ENCODE measurements around the gene PFKFB4.

The PFKFB4 gene

DNA sequence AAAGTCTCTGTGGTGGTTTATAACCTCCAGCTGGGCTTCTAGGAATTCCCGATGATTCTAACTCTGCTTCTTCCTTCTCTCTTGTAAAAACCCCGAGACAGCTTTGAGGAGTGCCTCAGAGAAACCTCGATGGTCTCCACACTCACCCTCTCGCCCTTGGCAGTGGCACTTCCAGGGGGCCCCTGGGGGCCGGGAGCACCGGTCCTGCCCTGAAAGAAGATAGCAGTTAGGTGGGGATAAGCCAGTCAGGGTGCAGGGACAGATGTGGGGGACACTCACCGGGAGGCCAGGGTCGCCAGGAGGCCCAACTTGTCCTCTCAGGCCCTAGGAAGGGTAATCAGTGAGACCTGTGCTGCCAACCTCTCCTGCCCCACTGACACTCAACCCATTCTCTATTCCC lies 28.8 kb upstream of the PFKFB4 start:
- DNase-seq (ENCODE audit: low spot score): no peak

DNA sequence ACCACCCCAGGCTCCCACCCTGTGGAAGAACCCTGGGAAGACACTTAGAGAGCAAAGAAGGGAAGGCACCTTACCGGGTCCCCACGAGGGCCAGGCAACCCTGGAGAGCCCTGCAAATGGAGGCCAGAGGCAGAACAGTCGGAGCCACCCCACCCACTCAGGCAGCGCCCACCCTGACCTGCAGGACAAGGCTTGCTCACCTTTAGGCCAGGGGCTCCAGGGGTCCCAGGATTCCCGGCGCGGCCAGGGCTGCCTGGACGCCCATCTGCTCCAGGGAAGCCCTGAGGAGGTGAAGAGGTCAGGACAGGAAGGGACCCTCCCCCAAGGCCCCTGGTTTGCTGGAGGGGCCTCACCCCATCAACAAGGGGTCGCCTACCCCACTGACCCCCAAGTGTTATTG lies 28.2 kb upstream of the PFKFB4 start:
- no peak for DNase-seq (ENCODE audit: low spot score)

DNA sequence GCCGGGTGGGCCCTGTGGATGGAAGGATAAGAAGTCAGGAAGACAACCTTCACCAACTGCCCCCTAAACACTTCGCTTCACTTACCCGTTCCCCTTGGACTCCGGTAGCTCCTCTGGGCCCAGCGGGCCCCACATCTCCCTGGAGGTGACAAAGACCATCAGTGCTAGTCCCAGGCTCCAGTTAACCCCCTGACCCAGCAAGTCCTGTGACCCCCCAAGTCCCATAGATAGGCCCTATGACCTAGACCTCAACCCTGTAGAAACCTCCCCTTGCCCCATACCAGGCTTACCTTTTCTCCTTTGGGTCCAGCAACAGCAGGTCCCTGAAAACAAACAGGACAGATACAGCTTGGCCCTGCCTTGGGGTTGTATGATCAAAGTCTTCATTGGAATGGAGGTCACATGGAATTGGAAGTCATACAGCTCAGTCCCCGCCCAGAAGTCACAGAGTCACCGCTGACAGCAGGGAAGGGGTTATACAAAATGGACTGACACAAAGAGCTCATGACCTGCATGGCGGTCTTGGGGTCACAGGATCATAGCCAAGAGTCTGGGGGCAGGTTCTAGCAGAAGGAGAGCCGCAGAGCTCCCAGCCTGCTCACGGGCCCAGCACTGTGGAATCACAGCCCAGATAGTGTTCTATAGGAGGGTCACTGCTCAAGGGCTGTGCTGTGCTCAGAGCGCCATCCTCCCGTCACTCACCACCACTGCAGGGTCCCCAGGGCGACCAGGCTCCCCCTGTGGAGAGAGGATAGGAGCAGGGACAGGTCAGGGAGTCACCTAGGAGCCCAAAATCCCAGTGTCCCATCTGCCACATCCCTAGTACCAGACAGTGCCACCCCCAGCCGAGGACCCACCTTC lies 25.2 kb upstream of the PFKFB4 start:
- DNase-seq (ENCODE audit: low spot score): no peak

- no peak for DNase-seq (ENCODE audit: low spot score)
Measured at GRCh38 chr3:48576647-48577046, 20.0 kb upstream of the PFKFB4 start.

- no peak for DNase-seq (ENCODE audit: low spot score)
Measured at GRCh38 chr3:48575366-48575765, 18.8 kb upstream of the PFKFB4 start.

DNA sequence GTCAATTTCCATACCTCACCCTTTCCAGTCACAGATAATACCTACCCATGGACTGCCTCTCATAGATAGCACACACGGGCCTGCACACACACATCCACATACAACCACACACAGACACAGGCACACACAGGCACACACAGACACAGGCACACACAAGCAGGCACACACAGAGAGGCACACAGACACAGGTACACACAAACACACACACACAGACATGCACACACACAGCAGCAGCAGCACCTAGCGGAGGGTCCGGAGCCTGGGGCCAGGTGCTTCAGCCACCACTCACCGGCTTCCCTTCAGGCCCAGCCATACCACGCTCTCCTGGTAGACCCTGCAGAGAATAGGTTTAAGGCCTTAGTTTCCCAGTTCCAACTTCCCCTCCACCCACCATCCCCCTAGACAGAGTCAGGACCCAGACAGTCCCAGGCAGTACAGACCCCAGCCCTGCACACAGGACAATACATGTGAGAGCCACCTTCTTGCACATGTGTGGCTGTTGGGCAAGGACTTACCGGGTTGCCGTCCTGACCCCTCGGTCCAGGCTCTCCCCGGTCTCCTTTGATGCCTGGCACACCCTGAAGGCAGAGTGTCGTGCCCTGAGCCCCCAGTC lies 17.5 kb upstream of the PFKFB4 start:
- DNase-seq (ENCODE audit: low spot score): no peak

DNA sequence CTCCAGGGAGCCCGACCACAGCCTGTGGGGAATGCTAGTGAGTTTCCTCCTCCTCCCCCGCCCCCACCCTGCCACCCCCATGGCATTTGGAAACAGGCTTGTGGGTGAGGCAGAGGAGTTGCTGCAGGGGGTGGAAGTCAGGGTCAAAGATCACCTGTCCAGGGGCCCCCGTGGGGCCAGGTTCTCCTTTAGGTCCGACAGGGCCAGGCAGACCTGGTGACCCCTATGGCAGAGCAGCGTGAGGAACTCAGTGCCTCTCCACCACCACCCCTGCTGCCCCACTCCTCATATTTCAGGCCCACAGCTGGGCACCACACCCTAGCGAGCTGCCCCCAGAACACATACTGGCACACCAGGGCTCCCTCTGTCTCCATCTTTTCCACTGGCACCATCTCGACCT lies 15.9 kb upstream of the PFKFB4 start:
- DNase-seq (ENCODE audit: low spot score): no peak

- DNase-seq (ENCODE audit: low spot score): no peak
Measured at GRCh38 chr3:48571938-48572337, 15.3 kb upstream of the PFKFB4 start.

- DNase-seq (ENCODE audit: low spot score): no peak
Measured at GRCh38 chr3:48569808-48570450, 13.3 kb upstream of the PFKFB4 start.

DNA sequence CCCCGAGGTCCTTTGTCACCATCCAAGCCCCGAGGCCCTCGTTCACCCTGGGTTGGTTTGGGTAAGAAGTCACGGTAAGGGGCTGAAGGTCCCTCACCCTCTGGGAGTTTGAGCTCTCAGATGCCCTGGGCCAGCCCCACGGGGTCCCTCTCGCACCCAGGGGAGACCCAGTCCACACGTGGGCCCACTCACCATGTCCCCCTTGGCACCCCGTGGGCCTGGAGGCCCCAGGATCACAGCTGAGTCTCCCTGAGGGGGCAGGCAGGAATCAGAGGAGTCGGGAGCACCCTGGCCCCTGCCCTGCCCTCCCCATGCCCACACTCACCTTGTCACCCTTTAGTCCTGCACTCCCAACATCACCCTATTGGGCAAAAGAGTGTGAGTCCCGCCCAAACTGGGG lies 12.8 kb upstream of the PFKFB4 start:
- no peak for DNase-seq (ENCODE audit: low spot score)

DNA sequence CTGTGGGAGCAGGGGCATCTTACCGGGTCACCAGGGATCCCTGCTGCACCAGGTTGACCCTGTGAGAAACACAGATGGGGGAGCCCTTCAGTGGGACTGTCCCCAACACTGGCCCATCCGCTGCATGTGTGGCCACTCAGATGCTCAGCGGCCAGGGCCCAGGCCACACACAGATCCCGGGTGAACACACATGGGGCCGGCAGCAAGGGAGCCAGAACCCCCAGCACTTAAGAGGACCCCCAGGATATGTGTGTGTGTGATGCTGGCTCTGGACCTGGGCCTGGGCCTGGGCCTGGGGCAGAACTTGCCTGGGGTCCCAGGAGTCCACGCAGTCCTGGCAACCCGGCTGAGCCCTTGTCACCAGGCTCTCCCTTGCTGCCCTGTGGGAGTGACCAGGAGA lies 11.9 kb upstream of the PFKFB4 start:
- DNase-seq (ENCODE audit: low spot score): no peak

DNA sequence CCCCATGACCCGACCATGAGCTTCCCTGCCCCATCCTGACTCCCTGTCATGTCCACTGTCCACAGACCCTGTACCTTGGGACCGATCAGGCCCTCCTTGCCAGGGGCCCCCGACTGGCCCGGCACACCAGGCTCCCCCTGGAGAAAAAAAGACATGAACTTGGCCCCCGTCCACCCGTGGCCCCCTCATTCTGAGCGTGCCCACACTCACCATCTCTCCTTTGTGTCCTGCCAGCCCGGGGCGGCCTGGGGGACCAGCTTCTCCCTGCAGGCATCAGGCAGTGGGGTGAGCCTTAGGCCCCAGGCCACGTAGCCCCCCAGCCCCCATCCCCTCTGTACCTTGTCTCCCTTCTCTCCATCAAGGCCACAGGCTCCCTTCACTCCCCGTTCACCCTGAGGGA lies 10.9 kb upstream of the PFKFB4 start:
- no peak for DNase-seq (ENCODE audit: low spot score)

GRCh38 chr3:48567090-48567489 lies 10.5 kb upstream of the PFKFB4 start:
- DNase-seq (ENCODE audit: low spot score): no peak

DNA sequence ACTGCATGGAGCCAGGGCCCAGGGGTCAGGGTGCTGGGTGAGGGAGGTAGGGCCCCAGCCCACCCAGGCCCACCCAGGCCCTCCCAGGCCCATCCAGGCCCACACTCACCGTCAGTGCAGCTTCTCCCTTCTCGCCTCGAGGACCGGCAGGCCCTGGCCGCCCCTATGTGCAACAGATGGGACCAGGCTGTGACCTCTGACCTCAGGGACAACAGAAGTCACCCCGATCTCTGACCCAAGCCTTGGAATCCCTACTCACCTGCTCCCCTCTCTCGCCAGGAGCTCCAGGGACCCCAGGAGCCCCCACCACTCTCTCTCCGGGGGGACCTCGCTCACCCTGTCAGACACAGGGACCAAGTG lies 9.8 kb upstream of the PFKFB4 start:
- no peak for DNase-seq (ENCODE audit: low spot score)

DNA sequence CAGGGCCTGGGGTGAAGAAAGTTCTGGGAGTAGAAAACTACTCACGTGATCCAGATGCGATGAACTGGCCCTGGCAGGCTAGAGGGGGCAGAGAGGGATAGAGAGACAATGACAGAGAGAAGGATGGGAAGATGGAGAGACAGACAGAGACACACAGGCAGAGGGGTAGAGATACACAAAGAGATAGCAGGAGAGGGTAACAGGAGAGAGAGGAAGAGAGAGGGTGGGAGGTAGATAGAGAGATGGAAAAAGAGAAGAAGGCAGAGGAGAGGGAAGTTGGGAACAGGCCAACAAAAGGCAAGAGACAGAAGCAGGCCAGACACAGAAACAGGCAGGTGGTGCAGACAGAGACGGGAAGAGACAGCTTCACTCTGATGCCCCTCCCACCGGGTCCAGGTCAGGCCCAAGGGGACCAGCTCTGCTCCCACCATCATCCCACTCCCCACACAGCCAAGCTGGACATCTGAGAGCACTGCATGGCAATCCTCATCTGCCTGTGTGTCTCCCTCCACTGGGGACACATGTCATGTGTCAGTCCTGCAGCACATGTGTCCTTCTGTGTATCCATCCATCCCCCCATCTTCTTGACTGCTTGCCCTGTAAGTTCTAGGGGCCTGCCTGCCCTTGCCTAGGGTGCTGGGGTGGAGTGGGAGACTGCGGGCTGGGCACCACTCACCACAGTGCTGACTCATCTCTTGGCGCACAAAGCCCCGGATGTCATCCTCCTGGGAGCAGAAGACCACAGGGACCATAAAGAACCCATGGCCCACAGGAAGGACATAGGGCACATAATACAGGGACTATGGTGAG lies 9.2 kb upstream of the PFKFB4 start:
- DNase-seq (ENCODE audit: low spot score): no peak

GRCh38 chr3:48565186-48565585 lies 8.6 kb upstream of the PFKFB4 start:
- DNase-seq (ENCODE audit: low spot score): no peak

DNA sequence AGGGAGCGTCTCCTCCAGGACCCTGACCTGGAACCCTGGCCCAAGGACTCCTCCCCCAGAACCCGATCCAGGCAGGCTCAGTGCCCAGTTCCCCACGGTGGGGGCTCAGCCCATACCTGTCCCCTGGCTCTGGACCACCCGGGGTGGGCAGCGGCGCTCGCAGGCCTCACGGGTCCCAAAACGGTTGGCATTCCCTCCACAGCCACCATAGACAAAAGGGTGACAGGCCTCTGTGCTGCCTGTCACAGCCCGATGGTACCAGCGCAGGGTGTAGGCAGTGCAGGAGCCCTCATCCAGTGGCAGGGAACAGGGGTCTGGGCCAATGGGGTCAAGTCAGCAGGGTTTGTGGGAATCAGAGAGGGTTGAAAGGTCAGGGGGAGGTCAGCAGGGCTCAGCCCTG lies 8.1 kb upstream of the PFKFB4 start:
- DNase-seq (ENCODE audit: low spot score): no peak

DNA sequence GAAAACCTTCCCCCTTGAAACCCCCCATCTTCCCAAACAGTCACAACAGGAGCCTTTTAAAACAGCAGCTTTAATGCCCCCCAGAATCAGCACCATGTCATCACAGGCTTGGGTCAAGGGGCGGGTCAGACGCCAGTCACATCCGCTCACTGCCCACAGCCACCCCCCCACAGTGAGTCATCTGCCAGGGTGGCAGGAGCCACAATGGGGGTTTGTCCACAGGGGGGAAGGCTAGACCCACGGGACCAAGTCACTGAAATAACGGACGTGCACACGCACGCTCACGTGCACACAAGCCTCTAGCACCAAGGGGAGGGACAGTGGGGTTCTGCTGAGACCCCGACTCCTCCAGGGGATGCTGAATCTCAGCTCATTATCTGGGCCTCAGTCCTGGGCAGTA lies 7.4 kb upstream of the PFKFB4 start:
- no peak for DNase-seq (ENCODE audit: low spot score)

DNA sequence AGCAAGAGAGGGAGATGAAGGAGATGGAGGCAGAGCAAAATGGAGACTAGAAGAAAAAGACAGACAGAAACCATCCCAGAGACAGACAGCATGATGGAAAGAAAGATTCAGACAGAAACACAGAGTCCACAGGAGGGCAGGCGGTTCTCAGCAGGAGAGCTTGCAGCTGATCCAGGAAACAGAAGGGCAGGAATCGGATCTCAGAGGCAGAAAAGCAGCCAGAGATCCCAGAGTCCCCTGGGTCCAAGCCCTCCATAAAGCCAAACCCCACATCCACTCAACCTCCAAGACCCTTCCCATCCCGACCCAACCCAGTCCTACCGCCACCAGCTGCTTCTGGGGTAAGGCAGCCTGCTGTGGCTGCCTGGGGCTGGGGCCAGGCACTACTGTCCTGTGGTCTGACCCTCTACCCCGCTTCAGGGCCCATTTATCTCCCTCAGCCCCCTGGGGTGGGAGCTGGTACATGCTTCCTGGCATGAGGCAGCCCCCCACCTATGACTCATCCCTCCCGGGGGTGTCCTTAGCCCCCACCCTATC lies 6.8 kb upstream of the PFKFB4 start, which contains the start of gene UCN2:
TSS of gene UCN2 (minus strand) at position 400 of the 537 bp plus-strand sequence. CDS start 657 bp downstream, outside the sequence.
- DNase-seq (ENCODE audit: low spot score): no peak

DNA sequence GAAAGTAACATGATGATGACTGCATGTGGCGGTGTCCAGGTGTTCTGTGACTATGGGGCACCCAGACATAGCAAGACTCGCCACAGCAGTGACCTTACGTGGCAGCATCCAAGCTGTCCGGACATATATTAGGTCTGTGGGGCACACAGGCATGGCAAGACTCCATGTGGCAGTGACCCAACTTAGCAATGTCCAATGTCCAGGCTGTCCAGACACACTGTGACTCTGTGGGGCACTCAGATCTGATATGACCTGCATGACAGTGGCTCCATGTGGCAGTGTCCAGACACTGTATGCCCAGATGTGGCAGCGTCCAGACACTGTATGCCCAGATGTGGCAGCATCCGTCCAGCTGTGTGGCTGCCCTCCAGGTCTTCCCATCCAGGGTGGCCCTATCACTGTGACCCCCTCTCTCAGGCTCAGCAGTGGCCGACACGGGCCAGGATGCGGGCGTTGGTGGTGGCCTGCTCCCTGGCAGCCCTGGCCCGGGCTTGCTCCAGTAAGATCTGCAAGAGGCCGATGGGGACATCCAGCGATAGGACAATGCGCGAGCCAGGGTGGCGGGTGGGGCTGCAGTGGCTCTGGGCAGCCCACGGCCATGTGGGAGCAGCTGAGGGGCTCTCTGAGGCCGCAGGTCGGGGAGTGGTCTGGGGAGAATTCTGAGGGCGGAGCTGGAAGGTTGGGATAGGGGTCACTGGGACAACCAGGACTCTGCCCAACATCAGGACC lies 5.9 kb upstream of the PFKFB4 start:
- no peak for DNase-seq (ENCODE audit: low spot score)

Data from SK-N-DZ (cell line).